Regular cardiac myocyte (primary cell): ENCODE results near the gene CLVS2. TPM values are rescaled to one million over a fixed set of nuclear protein-coding genes. Genes with fewer than 3 reads are reported as not detected.

Source experiments
- total RNA-seq: library from RNA; depleted of rRNA; stranded (reverse); fragments of >200 nt; gene quantifications from 2 replicates; pipeline ENCODE4 v1.2.3, GENCODE V29; 2014

Gene CLVS2, protein sequence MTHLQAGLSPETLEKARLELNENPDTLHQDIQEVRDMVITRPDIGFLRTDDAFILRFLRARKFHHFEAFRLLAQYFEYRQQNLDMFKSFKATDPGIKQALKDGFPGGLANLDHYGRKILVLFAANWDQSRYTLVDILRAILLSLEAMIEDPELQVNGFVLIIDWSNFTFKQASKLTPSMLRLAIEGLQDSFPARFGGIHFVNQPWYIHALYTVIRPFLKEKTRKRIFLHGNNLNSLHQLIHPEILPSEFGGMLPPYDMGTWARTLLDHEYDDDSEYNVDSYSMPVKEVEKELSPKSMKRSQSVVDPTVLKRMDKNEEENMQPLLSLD
- total RNA-seq: not detected in 2 replicates

DNA sequence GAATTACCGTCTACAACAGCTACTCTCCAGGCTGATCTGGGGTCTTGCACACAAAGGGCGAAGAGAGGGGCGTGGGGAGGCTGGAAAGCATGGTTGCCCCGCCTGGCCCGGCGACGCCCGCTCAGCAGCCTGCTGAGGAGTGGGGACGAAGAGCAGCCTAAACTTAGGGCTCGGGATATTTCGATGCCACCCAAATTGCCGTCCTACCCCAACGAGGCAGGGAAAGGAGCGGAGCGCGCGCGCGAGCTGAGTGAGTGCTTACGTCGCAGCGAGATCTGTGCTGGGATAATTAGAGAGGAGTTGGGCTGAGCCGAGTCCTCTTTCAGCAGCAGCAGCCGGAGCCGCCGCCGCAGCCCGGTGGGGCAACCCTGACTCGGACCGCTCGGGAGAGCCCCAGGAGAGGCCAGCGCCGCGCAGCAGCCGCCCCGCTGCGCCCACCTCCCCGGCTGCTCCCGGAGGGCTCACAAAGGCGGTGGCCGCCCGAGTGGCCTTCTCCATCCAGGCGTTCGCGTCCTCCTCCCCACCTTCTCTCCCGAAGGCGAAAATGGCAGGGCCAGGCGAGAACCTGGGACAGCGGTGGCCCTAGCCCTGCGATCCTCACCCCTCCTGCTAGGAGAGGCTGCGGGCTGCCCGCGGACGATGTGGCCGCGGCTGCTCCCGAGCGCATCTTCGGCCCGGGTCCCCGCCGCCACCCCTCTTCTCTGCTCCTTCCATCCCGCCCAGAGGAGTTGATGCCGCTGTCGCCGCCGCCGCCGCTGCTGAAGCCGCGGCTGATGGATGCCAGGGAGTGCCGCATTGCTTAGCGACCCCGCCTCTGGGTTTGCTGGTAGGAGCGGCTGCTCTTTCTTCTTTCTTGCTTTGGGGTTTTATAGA lies at the start of gene CLVS2:
Gene CLVS2 (plus strand): TSS at position 315 of the 873 bp plus-strand sequence. CDS start 1,543 bp downstream, outside the sequence.

Other genes starting within 250 kb of the CLVS2 start
- not detected in 2 replicates for gene FABP7, start 216.5 kb upstream of the CLVS2 start, total RNA-seq
- gene SMPDL3A, start 207.0 kb upstream of the CLVS2 start, total RNA-seq: 5.8 and 16.9 TPM in 2 replicates